ENCODE data around the gene CHCHD5. TPM values are rescaled to one million over a fixed set of nuclear protein-coding genes. Genes with fewer than 3 reads are reported as not detected.

The CHCHD5 gene
- total RNA-seq, 4 donors from 2014 or later, result 10.4 to 20.9 (median 12.6) TPM

- TF ChIP-seq, protein P1, sequence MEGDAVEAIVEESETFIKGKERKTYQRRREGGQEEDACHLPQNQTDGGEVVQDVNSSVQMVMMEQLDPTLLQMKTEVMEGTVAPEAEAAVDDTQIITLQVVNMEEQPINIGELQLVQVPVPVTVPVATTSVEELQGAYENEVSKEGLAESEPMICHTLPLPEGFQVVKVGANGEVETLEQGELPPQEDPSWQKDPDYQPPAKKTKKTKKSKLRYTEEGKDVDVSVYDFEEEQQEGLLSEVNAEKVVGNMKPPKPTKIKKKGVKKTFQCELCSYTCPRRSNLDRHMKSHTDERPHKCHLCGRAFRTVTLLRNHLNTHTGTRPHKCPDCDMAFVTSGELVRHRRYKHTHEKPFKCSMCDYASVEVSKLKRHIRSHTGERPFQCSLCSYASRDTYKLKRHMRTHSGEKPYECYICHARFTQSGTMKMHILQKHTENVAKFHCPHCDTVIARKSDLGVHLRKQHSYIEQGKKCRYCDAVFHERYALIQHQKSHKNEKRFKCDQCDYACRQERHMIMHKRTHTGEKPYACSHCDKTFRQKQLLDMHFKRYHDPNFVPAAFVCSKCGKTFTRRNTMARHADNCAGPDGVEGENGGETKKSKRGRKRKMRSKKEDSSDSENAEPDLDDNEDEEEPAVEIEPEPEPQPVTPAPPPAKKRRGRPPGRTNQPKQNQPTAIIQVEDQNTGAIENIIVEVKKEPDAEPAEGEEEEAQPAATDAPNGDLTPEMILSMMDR (IDR thresholded peaks at IDR 0.05; ENCODE audit: low read depth), result no peak
Measured at GRCh38 chr2:112629224-112629623, 44.8 kb downstream of the CHCHD5 start.

DNA sequence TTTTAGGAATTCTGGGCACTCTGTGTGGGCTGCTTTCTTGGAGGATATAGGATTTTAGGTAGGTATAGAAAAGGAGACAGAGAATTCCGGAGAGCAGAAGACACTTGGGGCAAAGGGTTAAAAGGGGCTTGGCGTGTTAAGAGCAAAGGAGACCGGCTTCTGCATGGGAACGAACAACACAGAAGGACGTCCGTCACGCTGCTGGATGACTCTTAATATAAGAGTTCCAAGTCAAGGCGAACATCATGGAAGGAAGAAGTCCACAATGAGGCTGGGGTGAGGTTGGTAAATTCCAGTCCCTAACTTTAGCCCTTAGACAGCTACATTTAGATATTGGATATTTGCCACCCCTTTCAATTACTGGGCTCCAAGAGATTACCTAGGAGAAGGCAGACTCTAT, 45.4 kb downstream of the CHCHD5 start:
- TF ChIP-seq, protein P1 (IDR thresholded peaks at IDR 0.05; ENCODE audit: low read depth), result no peak

DNA sequence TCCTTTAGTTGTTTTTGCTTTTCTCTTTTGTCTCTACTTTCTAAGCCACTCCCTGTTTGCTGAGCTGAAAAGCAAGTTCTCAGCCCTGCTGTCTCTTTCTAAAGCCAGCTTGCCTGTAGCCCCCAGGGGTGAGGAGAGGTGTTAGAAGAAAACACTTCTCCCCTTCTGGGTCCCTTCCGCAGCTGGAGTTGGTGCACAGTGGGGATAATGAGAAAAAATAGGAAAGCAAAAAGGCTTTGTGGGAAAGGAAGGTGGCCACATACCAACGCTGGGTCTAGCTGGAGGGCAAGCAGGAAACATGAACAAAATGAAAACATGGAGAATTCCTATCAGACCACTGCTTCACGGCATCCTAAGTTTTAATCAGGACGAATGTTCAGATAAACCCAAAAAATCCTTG, 45.9 kb downstream of the CHCHD5 start:
- TF ChIP-seq, protein P1 (IDR thresholded peaks at IDR 0.05; ENCODE audit: low read depth), result no peak

- TF ChIP-seq, protein P1 (IDR thresholded peaks at IDR 0.05; ENCODE audit: low read depth), result no peak
Measured at GRCh38 chr2:112633708-112634107, 49.3 kb downstream of the CHCHD5 start.

GRCh38 chr2:112634153-112634873, 49.9 kb downstream of the CHCHD5 start:
- TF ChIP-seq, protein P1 (IDR thresholded peaks at IDR 0.05; ENCODE audit: low read depth), result no peak

DNA sequence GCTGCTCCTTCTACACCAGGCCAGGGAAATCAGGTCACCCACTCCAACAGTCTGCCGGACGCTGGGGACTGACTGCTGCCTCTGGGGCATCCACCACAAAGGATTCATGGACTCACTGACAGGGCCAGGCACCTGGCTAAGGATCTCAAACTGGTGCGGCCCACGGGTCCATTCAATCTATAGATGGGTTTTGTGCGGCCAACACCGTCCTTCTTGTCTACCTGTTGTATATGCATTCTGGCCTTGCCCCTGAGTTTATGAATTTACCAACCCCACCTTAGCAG, 50.4 kb downstream of the CHCHD5 start:
- TF ChIP-seq, protein P1 (IDR thresholded peaks at IDR 0.05; ENCODE audit: low read depth), result no peak

GRCh38 chr2:112636605-112637288, 52.3 kb downstream of the CHCHD5 start:
- TF ChIP-seq, protein P1 (IDR thresholded peaks at IDR 0.05; ENCODE audit: low read depth), result no peak

Data from subcutaneous adipose tissue (tissue), 4 donors.